ENCODE measurements around the gene ARMC9.

The ARMC9 gene

GRCh38 chr2:231321021-231321420 lies 122.6 kb downstream of the ARMC9 start:
- DNase-seq: no peak

GRCh38 chr2:231321556-231322334 lies 123.3 kb downstream of the ARMC9 start:
- peak; percentile 71 for DNase-seq

GRCh38 chr2:231323316-231323715 lies 124.9 kb downstream of the ARMC9 start:
- no peak for DNase-seq

- no peak for DNase-seq
Measured at GRCh38 chr2:231325826-231326225, 127.4 kb downstream of the ARMC9 start.

DNA sequence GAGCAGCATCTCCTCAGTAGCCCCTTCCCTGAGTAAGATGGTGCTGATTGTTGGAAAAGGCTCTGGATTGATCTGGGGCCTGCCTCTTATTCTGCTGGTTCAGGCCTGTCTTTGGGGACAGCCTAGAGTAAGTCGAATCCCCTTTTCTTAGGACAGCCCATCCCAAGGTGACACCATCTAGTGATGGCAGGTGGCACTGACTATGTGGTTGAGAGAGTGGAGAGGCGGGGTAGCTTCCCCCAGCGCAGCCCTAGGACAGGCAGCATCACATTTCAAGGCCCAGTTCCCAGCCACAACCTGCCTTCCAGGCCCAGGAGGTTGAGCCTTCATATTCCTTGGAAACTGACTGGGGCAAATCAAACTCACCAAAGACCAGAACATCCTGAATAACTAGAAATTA lies 128.0 kb downstream of the ARMC9 start:
- DNase-seq: no peak

DNA sequence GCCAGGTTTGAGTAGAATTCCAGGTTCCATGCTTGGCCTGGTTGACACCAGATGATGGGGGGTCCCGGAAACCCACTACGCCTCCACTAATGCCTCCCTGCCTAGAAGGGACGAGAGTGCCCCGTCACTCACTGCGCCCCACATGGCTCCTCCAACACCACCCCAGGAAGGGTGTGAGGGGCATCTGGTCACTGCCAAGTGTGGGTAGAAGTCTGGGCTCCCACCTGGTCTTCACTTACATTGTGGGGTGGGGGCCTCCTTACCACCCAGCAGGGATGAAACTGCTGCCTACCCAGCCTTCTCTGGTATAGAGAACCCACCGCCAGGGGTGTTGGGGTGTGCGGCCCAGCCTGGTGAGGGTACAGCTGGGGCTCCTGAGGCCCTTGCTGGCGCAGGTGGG lies 131.9 kb downstream of the ARMC9 start:
- DNase-seq: no peak

- DNase-seq: no peak
Measured at GRCh38 chr2:231331533-231331932, 133.1 kb downstream of the ARMC9 start.

DNA sequence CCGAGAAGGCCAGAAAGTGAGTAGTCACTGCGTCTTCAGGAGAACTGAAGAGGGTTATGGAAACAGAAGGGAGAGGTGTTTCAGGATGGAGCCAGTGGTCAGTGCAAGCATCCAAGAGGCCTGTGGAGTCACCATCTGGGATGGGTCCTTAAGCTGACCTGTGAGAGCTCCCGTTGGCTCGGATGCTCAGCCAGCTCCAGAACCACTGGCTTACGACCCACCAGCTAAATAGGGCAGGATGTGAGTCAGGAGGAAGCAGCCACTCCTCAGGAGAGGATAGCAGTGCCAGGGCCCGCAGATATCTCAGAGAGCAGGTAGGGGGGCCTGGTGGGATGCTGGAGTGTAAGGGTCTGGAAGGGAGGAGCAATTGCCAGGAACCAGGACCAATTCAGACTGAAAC lies 134.0 kb downstream of the ARMC9 start:
- DNase-seq: no peak

- no peak for DNase-seq
Measured at GRCh38 chr2:231332872-231333500, 134.6 kb downstream of the ARMC9 start.

DNA sequence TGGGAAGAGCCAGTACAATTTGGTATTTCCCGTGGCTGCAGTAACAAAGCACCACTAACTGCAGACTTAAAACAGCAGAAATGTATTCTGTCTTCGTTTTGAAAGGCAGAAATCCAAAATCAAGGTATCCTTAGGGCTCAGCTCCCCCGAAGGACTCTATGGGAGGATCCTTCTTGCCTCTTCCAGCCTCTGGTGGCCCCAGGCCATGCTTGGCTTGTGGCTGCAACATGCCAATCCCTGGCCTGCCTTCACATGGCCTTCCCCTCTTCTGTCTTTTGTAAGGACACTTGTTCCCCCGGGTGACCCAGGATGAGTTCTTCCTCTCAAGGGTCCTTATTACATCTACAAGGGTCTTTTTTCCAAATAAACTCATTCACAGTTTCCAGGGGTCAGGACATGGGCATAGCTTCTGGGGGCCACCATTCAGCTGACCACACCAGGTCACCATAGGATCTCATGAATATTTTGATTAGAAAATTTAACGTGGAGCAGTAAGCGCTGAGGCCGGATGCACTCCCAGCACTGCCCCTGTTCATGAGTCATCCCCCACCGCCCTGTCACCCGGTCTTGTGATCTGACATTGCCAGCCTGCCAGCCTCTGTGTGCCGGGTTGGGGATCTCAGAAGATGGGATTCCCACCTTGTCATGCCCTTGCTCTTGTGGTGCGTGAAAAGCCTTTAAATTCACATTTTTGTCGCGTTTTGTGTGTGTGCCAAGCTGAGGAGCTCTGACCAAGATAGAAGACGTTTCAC lies 135.9 kb downstream of the ARMC9 start:
- no peak for DNase-seq

DNA sequence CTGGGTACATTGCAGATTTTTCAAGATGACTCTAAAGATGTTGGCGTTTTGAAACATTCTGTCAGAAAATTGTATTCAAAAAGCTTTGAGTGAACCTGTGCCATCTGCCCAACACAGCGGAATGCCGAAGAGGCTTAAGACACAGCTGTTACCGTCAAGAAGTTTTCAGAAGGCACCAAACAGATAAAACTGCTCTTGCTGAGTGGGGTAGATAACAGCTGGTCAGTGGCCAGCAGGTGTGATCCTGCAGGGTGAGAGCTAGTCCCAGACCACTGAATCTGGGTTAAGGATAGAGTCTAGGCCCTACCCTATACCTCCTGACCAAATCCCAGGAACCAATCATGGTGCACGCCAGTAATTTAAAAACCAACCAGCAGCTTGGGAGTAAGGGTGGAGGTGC lies 136.6 kb downstream of the ARMC9 start:
- no peak for DNase-seq

GRCh38 chr2:231335591-231335990 lies 137.2 kb downstream of the ARMC9 start:
- no peak for DNase-seq

- DNase-seq: no peak
Measured at GRCh38 chr2:231336236-231336635, 137.8 kb downstream of the ARMC9 start.

- DNase-seq: no peak
Measured at GRCh38 chr2:231336700-231337099, 138.3 kb downstream of the ARMC9 start.

DNA sequence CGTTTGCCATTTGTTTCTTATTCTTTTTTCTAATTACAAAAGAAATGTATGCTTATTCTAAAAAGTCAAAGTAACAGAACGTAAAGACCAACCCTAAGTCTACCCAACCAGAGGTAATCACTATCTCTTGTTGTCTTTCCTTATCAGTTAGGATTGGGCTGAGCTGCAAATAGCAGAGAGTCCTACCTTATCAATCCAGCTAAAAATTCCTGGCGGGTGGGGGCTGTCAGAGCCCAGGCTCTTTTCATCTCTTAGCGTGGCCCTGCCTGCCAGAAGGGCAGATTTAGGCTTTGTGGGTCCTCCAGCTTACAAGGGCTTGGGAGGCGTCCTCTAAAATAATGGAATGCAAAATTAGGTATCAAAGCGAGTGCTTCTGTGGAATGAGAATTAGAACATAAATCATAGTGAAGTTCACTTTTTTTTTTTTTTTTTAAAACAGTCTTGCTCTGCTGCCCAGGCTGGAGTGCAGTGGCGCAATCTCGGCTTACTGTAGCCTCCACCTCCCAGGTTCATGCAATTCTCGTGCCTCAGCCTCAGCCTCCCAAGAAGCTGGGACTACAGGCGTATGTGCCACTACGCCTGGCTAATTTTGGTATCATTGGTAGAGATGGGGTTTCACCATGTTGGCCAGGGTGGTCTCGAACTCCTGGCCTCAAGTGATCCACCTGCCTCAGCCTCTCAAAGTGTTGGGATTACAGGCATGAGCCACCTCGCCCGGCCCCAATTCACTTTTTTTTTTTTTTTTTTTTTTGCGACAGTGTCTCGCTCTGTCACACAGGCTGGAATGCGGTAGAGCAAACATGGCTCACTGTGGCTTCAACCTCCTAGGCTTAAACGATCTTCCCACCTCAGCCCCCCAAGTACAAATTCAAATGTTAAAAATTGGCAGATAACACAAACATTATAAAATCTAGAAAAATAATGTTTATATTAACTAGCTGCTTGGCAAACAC lies 139.7 kb downstream of the ARMC9 start:
- DNase-seq: no peak

DNA sequence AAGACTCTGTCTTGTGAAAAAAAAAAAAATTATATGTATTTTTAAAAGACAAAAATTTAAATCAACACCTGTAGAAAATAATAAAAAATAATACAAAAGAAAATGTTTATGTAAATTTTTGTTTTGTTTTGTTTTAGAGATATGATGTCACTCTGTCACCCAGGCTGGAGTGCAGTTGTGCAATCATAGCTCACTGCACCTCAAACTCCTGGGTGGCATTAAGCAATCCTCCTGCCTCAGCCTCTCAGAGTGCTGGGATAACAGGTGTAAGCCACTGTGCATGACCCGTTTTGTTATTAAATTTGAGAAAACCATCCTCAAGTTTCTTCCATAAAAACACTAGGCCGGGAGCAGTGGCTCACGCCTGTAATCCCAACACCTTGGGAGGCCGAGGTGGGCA lies 140.9 kb downstream of the ARMC9 start:
- DNase-seq: no peak

GRCh38 chr2:231341100-231341499 lies 142.7 kb downstream of the ARMC9 start:
- DNase-seq: no peak

DNA sequence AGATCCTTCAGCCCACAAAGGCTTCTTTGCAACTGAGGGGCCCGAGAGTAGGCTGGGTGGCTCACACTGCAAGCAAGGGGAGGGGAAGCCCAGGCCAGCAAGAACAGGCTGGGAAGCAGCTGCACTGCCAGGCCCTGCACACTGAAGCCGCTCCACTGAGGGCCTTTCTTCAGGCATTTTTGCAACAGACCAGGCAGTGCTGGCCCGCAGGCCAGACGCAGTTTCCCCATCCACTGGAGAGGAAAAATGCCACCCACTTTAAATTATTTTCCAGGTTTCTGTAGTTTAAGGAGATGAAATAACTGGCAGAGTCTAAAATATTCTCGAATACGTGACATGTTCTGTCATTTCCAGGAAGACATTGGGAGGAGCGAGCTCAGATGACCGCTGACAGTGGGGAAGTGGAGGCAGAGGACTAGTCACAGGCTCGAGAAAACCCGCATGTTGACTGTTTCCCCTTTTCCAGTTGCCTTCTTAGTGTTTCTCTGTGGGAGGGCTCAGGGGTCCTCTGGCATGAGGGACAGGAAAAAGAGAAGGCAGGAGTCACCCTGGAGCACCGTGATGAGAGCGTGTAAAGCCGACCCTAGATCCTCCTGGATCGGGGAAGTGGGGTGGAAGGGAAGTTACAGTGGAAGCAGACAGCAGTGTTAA lies 143.8 kb downstream of the ARMC9 start:
- DNase-seq: no peak

DNA sequence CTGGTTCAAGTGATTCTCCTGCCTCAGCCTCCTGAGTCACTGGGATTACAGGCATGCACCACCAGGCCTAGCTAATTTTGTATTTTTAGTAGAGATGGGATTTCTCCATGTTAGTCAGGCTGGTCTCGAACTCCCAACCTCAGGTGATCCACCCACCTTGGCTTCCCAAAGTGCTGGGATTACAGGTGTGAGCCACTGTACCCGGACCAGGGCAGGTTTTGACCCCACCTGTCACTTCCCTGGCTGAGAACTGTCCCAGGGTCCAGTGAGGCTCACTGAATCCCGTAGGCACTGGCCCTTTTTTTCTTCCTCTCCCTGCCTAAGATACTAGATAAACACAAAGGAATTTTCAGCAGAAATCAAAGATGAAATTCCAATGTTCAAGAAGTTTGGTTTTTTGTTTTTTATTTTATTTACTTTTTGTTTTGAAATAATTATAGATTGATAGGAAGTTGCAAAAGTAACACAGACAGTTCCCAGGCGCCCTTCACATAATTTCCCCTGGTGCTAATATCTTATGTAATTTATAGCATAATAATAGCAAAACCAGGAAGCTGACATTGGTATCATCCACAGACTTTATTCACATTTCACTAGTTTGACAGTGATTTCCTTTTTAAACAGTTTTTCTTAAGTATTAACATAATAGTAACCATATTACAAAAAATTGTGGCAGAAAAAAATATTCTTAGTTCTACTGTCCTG lies 144.7 kb downstream of the ARMC9 start:
- no peak for DNase-seq

DNA sequence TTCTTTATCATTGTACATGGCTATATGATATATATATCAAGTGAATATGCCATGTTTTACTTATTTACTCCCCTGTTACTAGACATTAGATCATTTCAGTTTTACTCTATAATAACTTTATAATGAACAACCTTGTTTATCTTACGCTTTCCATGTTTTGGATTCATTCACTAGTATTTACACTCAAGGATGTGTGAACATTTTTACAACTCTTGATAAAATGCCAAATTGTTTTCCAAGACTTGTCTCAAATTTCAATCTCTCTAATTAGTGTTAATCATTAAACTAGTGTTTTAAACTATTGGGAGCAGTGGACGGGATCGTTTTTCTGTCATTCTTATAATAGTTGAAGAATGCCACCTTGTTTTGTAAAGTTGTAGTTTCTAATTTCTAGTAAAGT lies 145.6 kb downstream of the ARMC9 start:
- no peak for DNase-seq

- no peak for DNase-seq
Measured at GRCh38 chr2:231344851-231345250, 146.4 kb downstream of the ARMC9 start.

GRCh38 chr2:231347081-231347480 lies 148.7 kb downstream of the ARMC9 start:
- DNase-seq: peak; percentile 90

Data from hematopoietic multipotent progenitor cell treated with erythropoietin and hydrocortisone succinate and interleukin-3 and kit ligand, for 6 days (in vitro differentiated cells).